Heart left ventricle (tissue), 13 donors: ENCODE measurements around the gene CCDC106.

Experiments used
- POLR2A ChIP-seq, 2 donors: fragments of 450-650 bp; IDR thresholded peaks; one replicate each; pipeline ENCODE4 v1.6.1; 2017; ENCODE audit warnings: antibody characterized with exemption in 2 of 2, mild to moderate bottlenecking in 2 of 2, moderate library complexity in 2 of 2
- TF ChIP-seq, protein P1 (sequence below), 12 donors: fragments of 200-600 bp; sonication (generic) in 4 of 12; IDR thresholded peaks; one replicate each; pipeline versions ENCODE4 v1.5.0 to v1.8.0; 2018 to 2022; ENCODE audit warnings: antibody characterized with exemption in 12 of 12, mild to moderate bottlenecking in 5 of 12
- donor health status: ischemic (EF 13 %, LVEDD 7.1; RV severe dilation, severe dysfunction).
- donor health status: DM: no; HTN: yes; CAD: no.
- donor health status: DM: no; HTN: no; CAD: no.
- donor health status: ischemic (EF 25% LVEDD 6.9; RV normal size, moderate dysfunction).
- donor health status: ischemic (EF 25% LVEDD 5.7; RV mildly dilated, moderate dysfunction).
- donor health status: ischemic (EF 35%, LVEDD 5.7; RV mildly dilated, moderate dysfunction).
- donor health status: nonischemic (EF 11% LVEDD 7.7; RV severe dilation, severe dysfunction).
- donor health status: DM: yes; HTN: yes; CAD: no.
- donor health status: PGD.
- donor health status: ischemic (EF 29% LVEDD 5.4; RV normal size, mild dysfunction).
- donor health status: nonischemic (EF 23%, LVEDD 6.1; RV moderate dilation, normal function).

DNA sequence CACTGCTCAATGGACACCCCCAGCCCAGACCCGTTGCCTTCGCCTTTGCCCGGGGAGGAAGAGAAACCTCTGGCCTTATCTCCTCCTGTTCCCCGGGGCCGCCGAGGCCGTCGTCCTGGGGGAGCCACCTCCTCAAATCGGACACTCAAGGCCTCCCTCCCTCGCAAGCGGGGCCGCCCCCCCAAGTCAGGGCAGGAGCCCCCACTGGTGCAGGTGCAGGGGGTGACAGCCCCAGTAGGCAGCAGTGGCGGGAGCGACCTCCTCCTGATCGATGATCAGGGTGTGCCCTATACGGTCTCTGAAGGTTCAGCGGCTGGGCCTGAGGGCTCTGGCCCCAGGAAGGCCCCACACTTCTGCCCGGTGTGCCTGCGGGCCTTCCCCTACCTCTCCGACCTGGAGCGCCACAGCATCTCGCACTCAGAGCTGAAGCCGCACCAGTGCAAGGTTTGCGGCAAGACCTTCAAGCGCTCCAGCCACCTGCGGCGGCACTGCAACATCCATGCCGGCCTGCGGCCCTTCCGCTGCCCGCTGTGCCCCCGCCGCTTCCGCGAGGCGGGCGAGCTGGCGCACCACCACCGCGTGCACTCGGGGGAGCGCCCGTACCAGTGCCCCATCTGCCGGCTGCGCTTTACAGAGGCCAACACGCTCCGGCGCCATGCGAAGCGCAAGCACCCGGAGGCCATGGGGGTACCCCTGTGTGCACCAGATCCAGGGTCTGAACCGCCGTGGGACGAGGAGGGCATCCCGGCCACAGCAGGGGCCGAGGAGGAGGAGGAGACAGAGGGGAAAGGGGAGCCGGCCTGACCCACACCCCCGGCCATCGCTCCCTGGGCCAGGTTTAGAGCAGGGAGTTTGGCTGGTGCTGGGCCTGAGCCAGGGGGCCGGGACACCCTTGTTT lies 45.7 kb upstream of the CCDC106 start:
- no peak for TF ChIP-seq POLR2A (IDR thresholded peaks at IDR 0.05)
- TF ChIP-seq, protein P1, sequence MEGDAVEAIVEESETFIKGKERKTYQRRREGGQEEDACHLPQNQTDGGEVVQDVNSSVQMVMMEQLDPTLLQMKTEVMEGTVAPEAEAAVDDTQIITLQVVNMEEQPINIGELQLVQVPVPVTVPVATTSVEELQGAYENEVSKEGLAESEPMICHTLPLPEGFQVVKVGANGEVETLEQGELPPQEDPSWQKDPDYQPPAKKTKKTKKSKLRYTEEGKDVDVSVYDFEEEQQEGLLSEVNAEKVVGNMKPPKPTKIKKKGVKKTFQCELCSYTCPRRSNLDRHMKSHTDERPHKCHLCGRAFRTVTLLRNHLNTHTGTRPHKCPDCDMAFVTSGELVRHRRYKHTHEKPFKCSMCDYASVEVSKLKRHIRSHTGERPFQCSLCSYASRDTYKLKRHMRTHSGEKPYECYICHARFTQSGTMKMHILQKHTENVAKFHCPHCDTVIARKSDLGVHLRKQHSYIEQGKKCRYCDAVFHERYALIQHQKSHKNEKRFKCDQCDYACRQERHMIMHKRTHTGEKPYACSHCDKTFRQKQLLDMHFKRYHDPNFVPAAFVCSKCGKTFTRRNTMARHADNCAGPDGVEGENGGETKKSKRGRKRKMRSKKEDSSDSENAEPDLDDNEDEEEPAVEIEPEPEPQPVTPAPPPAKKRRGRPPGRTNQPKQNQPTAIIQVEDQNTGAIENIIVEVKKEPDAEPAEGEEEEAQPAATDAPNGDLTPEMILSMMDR (IDR thresholded peaks at IDR 0.05), result no peak
